ENCODE measurements around the gene RNF220.
"Not testable (repeated sequence)": the region's sequence is repeated elsewhere in the genome, so short reads cannot be mapped to it uniquely, and the experiment has no call there.

RNF220 gene

GRCh38 chr1:44546403-44547053 is 141.5 kb downstream of the RNF220 start:
- no peak for DNase-seq (ENCODE audit: low read depth in 2 of 2, low spot score in 1 of 2)

- DNase-seq (ENCODE audit: low read depth in 2 of 2, low spot score in 1 of 2) = no peak
Observed at GRCh38 chr1:44547361-44547760, 142.3 kb downstream of the RNF220 start.

- DNase-seq (ENCODE audit: low read depth in 2 of 2, low spot score in 1 of 2) = no peak
Observed at GRCh38 chr1:44547837-44548236, 142.8 kb downstream of the RNF220 start.

DNA sequence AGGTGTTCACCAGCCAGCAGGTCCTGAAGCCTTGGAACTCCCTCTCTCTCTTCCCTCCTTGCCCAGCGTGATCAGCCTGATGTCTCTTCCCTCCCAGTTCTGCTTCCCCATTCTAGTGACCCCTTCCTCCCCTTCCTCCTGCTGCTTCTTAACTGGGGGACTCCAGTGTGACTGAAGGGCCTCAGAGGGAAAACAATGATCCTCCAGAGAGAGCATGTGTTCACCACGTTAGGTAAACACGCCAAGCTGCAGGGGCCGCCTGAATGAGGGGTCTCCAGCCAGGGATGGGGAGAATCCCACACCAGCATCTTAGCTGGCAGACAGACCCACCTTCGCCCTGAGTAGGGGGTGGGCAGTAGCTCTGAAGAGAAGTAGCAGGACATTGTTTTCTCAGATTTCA is 144.5 kb downstream of the RNF220 start:
- no peak for DNase-seq (ENCODE audit: low read depth in 2 of 2, low spot score in 1 of 2)

- no peak for DNase-seq (ENCODE audit: low read depth in 2 of 2, low spot score in 1 of 2)
Observed at GRCh38 chr1:44553127-44553758, 148.2 kb downstream of the RNF220 start.

GRCh38 chr1:44553771-44554170 is 148.7 kb downstream of the RNF220 start:
- no peak for DNase-seq (ENCODE audit: low read depth in 2 of 2, low spot score in 1 of 2)

DNA sequence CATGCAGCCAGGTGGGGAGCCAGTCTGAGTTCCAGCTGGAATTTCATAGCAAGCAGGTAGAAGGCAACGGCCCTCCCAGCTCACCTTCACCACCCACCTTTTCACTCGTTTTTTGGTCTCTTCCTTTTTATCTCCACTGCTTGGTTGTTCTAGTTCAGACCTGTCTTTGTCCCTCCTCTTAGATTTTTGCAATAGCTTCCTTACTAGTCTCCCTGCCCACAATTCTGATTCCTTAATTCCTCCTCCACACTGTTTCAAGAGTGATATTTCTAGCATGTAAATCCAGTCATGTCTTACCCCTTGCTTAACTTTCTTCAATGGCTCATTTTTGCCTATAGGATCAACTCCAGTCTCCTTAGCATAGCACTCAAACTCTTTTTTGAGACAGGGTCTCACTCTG is 149.7 kb downstream of the RNF220 start:
- DNase-seq (ENCODE audit: low read depth in 2 of 2, low spot score in 1 of 2) = no peak

DNA sequence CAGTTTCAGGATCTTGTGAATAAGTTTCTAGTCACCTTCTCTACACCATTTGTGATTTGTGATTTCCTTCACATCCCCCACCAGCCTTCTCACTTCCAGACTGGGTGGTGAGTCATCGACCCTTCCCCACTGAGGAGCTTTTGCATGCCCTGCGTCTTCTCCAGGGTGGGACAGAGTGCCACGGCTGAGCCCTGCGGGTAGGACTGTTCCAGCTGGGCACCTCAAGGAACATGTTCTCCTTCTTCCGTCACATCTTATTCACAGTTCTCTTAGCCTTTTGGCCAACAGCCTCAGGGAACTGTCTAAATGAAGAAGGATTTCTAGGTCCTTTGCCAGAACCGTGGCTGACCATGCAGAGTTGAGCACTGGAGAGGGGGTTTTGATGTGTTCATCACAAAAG is 152.7 kb downstream of the RNF220 start:
- no peak for DNase-seq (ENCODE audit: low read depth in 2 of 2, low spot score in 1 of 2)

- DNase-seq (ENCODE audit: low read depth in 2 of 2, low spot score in 1 of 2) = no peak
Observed at GRCh38 chr1:44558883-44559282, 153.8 kb downstream of the RNF220 start.

DNA sequence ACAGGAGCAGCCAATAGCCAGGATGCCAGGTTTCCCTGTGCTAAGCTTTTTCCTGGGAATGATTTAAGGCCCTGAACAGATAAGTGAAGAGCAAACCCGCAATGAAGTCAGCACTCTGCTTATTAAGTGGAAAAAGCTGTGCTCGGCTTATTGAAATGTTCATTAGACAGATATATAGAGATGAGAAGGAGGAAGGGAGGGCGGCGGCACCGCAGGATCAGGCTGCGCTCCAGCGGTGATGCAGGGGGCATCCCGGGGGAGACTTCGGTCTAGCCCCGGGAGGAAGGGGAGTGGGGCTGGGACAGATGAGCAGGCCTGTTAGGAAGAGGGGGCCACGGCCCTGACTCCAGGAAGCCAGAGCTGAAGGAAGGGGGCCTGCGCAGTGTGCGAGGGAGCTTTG is 154.3 kb downstream of the RNF220 start:
- no peak for DNase-seq (ENCODE audit: low read depth in 2 of 2, low spot score in 1 of 2)

DNA sequence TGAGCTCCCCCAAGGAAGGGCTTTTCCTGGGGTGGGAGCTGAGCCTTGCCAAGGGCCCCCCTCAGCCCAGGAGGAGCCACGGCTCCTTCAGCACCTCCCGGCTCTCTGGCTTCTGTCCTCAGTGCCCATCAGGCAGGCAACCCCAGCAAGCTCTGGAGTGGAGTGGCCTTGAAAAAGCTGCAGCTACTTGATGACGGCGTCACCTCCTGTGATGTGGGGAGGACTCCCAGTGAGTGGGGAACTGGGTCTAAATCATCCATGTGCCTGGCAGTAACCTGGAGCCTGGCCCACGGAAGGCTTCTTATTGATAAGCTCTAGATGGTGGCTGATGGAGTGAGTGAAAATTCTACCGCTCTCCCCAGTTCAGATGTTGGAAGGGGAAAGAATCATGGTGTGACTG is 154.9 kb downstream of the RNF220 start:
- no peak for DNase-seq (ENCODE audit: low read depth in 2 of 2, low spot score in 1 of 2)

DNA sequence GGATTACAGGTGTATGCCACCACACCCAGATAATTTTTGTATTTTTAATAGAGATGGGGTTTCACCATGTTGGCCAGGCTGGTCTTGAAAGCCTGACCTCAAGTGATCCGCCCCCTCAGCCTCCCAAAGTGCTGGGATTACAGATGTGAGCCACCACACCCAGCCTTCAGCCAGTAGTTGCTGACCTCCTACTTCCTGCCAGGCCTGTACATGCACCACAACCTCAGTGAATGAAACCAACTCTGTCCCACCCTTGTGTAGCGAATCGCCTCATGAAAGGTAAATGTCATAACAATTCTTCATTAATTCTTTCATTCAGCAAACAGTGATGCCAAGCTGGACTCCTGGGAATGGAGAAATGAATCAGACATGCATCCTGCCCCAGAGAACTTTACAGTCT is 155.6 kb downstream of the RNF220 start:
- not testable (repeated sequence) for DNase-seq (ENCODE audit: low read depth in 2 of 2, low spot score in 1 of 2)

DNA sequence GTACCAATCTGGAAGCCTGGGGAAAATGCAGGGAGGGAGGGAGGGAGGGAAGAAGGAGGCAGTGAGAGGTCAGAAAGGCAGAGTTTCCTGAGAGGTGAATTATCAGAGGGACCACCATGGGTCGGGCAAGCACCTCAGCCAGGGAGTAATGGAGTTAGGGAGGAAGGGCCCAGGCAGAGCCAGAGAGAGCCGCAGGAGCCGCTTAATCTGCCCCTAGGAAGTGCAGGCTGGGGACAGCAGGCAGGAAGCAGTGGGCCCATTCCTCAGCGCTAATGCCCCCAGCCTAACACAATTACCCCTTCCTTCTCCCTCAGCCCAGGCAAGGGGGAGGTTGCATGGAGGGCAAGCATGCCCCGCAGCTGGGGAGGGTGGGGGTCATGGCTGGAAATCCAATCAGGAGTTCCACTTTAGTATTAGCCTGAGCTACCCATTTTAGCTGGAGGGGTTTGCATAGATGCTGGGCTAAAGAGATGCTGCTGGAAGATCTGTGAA is 160.2 kb downstream of the RNF220 start:
- no peak for DNase-seq (ENCODE audit: low read depth in 2 of 2, low spot score in 1 of 2)

DNA sequence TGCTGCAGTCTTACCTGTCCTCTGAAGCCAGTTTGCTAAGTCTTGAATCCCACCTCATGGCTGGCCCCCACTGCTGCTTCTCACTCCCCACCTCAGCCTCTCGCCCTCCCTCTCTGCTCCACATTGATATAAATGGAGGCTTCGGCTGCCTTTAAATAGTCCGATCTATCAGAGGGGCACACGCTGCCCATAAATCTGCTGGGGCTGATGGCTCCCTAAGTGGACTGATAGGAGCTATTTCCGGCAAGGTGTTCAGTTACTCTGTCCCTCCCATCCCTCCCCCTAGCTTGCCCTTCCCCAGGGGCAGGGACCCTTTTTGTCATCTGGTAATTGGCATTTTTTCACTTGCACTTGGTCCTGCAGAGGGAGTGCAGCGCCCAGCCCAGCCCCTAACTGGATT is 160.8 kb downstream of the RNF220 start:
- DNase-seq (ENCODE audit: low read depth in 2 of 2, low spot score in 1 of 2) = no peak

DNA sequence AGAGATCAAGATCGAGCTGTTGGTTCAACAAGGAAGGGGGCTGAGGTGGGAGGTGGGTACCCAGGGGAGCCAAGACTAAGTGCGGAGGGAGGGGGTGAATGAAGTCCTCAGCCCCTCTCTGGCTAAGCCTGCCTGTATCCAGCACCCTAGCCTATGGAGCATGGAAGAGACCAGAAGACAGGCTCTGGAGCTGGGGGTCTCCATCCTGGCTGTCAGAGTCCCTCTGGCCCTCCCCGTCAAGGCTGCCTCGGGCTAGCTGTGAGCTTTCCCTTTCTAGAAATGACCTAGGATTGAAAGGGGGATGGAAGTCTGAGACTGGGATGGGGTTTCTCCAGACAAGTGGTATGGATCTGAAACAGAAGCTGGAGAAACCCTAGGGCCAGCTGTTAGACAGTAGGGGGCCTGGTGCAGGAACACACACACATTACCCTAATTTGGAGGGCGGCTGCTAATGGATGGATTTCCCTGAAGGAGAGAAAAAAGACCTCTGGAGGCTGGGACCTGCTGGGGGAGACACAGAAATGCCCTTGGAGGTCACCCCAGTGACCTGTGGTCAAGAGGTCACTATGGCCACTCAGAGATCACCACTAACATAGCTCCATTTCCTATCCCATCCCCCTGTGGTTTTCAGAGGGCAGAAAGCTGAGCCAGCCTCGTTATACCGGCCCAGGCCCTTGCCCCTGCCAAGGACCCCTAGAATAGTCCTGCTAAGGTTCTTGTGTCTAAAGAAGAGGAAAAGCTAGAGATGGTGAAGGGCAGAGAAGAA is 161.4 kb downstream of the RNF220 start:
- DNase-seq (ENCODE audit: low read depth in 2 of 2, low spot score in 1 of 2) = no peak

- no peak for DNase-seq (ENCODE audit: low read depth in 2 of 2, low spot score in 1 of 2)
Observed at GRCh38 chr1:44568128-44568900, 163.3 kb downstream of the RNF220 start.

GRCh38 chr1:44569491-44569890 is 164.4 kb downstream of the RNF220 start:
- no peak for DNase-seq (ENCODE audit: low read depth in 2 of 2, low spot score in 1 of 2)

DNA sequence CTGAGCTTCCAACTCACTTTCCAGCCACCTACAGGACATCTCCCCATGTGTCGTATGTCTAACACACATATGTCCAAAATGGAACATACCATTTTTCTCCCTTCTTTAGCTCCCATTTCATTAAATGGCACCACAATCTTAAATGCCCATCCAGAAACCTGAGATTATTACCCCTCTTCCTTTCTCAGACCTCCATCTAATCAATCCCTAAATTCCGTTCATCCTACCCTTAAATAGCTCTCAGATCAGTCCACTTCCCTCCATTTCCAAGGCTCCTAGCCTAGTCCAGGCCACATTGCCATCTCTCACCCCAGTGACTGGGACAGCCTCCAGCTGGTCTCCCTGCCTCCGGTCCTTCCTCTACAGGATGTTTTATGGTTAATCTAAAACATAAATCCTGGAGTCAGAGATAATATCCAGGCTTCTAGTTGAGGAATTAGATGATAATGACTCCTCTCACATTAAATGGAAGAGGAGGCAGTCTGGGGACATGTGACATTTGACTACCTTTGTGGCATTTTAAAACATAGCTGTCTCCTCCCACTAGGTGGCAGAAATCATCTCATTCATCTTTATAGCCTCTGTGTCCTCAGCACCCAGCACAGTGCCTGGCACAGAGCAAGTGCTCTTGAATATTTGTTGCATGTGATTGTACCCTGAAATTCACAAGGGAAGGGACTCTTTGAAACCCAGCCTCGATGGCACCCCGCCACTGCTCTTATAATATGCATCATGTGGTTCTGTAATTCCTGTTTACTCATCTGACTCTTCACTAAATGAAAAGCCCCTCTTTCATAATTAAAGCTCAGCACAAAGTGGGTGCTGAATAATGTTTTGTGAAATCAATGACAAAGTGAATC is 166.9 kb downstream of the RNF220 start:
- no peak for DNase-seq (ENCODE audit: low read depth in 2 of 2, low spot score in 1 of 2)

DNA sequence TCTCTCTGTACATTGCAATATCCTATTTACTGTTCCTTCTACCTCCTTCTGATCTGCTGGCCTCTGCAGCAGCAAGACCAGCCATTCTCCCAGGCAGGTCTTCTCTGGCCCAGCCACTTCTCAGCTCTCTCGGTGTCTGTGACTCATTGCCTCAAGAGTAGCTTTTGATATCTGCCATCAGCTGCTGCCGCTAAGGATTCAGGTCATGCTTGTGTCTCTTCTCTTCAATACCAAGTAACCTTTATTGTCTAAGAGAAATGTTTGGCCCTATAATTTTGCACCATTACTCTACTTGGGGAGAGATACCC is 167.5 kb downstream of the RNF220 start:
- no peak for DNase-seq (ENCODE audit: low read depth in 2 of 2, low spot score in 1 of 2)

DNA sequence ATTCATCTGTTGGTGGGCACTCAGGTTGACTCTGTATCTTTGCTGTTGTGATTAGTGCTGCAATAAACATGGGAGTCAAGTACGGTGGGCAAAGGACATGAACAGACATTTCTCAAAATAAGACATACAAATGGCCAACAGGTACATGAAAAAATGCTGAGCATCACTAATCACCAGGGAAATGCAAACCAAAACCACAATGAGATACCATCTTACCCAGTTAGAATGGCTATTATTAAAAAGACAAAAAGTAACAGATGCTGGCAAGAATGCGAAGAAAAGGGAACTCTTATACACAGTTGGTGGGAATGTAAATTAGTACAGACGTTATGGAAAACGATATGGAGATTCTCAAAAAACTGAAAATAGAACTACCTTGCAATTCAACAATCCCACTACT is 170.3 kb downstream of the RNF220 start:
- DNase-seq (ENCODE audit: low read depth in 2 of 2, low spot score in 1 of 2) = no peak

Data from stimulated activated CD8-positive, alpha-beta memory T cell treated with anti-CD3 and anti-CD28 coated beads, Interleukin-4, amount 100 ng/mL, for 4 hours (primary cell).